ENCODE measurements around the gene CCDC81.

Gene CCDC81

DNA sequence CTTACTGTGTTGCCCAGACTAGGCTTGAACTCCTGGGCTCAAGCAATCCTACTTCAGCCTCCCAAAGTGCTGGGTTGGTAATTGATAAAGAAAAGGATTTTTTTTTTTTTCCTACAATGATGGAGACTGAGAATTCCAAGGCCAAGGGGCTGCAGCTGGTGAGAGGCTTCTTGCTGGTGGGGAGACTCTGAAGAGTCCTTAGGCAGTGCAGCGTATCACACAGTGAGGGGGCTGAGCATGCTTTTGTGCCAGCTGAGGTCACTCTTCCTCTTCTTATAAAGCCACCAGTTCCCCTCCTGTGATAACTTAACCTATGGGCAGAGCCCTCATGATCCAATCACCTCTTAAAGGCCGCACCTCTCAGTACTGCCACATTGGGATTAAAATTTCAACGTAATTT is 28.2 kb upstream of the CCDC81 start:
- TF ChIP-seq SIN3A (IDR thresholded peaks at IDR 0.05; ENCODE audit: borderline replicate concordance, insufficient read depth, low read length) (no peak), FOXP2 (optimal IDR thresholded peaks at IDR 0.05; ENCODE audit: borderline replicate concordance, extremely low read depth, extremely low read length, insufficient read depth) (no peak), TAF1 (IDR thresholded peaks at IDR 0.05; ENCODE audit: borderline replicate concordance, insufficient read depth, low read length) (no peak), POLR2AphosphoS5 (IDR thresholded peaks at IDR 0.05; ENCODE audit: low read depth, low read length) (no peak)
- TF ChIP-seq, protein P1, sequence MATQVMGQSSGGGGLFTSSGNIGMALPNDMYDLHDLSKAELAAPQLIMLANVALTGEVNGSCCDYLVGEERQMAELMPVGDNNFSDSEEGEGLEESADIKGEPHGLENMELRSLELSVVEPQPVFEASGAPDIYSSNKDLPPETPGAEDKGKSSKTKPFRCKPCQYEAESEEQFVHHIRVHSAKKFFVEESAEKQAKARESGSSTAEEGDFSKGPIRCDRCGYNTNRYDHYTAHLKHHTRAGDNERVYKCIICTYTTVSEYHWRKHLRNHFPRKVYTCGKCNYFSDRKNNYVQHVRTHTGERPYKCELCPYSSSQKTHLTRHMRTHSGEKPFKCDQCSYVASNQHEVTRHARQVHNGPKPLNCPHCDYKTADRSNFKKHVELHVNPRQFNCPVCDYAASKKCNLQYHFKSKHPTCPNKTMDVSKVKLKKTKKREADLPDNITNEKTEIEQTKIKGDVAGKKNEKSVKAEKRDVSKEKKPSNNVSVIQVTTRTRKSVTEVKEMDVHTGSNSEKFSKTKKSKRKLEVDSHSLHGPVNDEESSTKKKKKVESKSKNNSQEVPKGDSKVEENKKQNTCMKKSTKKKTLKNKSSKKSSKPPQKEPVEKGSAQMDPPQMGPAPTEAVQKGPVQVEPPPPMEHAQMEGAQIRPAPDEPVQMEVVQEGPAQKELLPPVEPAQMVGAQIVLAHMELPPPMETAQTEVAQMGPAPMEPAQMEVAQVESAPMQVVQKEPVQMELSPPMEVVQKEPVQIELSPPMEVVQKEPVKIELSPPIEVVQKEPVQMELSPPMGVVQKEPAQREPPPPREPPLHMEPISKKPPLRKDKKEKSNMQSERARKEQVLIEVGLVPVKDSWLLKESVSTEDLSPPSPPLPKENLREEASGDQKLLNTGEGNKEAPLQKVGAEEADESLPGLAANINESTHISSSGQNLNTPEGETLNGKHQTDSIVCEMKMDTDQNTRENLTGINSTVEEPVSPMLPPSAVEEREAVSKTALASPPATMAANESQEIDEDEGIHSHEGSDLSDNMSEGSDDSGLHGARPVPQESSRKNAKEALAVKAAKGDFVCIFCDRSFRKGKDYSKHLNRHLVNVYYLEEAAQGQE (IDR thresholded peaks at IDR 0.05; ENCODE audit: insufficient read depth in 1 of 2, low read depth in 2 of 2, low read length in 2 of 2) = no peak

DNA sequence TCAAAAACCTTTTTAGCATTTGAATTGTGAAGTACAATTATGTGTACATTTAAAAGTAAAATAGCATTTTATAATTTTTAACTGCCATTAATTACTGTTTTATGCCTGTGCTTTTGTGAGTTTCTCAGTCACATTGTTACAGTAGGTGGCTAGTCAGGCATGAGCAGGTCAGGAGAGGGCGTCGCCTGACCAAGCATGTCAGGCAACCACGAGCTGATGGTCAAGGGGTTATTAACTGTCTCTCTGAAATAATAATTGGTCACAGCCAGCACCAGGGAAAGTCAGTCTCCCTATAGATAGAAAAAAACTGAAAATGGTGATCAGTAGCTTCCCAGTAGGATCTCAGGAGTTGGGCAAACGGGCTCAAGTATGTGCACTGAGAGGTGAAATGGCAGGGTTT is 19.4 kb upstream of the CCDC81 start:
- no peak for TF ChIP-seq SIN3A (IDR thresholded peaks at IDR 0.05; ENCODE audit: borderline replicate concordance, insufficient read depth, low read length)
- TF ChIP-seq POLR2AphosphoS5 (IDR thresholded peaks at IDR 0.05; ENCODE audit: low read depth, low read length) = no peak
- TF ChIP-seq FOXP2 (optimal IDR thresholded peaks at IDR 0.05; ENCODE audit: borderline replicate concordance, extremely low read depth, extremely low read length, insufficient read depth) = no peak
- TF ChIP-seq, protein P1 (IDR thresholded peaks at IDR 0.05; ENCODE audit: insufficient read depth in 1 of 2, low read depth in 2 of 2, low read length in 2 of 2) = no peak
- no peak for TF ChIP-seq TAF1 (IDR thresholded peaks at IDR 0.05; ENCODE audit: borderline replicate concordance, insufficient read depth, low read length)

DNA sequence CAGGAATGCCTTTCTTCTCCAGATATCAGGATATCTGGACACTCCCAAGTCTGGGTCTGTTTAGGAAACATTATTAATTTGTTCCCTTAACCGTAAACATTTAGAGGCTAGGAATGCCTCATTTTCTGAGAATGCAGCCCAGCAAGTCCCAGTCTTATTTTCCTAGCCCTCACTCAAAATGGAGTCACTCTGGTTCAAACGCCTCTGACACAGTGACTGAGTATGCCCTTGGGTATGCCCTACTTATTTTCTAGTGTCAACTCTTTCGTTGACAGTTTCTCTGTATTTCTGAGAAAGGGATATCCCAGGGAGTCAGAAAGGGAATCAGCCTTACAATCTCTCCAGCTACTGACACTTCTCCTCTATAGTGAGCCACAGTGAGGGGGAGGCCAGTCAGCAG is 16.0 kb upstream of the CCDC81 start:
- TF ChIP-seq FOXP2 (optimal IDR thresholded peaks at IDR 0.05; ENCODE audit: borderline replicate concordance, extremely low read depth, extremely low read length, insufficient read depth) (no peak), POLR2AphosphoS5 (IDR thresholded peaks at IDR 0.05; ENCODE audit: low read depth, low read length) (no peak), TAF1 (IDR thresholded peaks at IDR 0.05; ENCODE audit: borderline replicate concordance, insufficient read depth, low read length) (no peak), SIN3A (IDR thresholded peaks at IDR 0.05; ENCODE audit: borderline replicate concordance, insufficient read depth, low read length) (no peak)
- TF ChIP-seq, protein P1 (IDR thresholded peaks at IDR 0.05; ENCODE audit: insufficient read depth in 1 of 2, low read depth in 2 of 2, low read length in 2 of 2) = no peak

DNA sequence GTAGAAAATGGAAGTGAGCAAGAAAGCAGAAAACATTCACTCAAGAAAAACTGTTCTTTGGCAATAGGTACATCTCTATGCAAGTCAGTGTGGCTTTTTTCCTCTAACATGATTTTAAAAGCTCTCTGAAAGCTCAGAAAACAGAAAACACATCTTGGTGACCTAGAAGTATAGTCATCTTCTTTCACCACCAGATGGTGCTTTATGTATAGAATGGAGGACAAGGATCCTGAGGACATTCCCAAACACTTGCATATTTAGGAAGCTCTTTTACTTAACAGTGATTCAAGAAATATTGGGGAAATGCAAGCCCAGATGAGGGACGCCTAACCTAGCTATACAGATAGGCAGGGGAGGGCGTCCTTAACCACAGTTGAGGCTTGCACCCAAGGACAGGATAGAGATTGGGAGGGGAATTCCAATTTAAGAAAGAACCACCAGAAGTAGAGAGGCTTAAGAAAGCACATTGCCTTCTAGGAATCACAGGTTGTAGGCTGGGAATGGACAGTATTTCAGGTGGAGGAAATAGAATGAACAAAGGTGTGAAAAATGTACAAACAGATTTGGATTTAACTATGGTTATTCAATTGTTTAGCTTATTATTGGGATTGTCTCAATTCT is 13.8 kb upstream of the CCDC81 start:
- TF ChIP-seq SIN3A (IDR thresholded peaks at IDR 0.05; ENCODE audit: borderline replicate concordance, insufficient read depth, low read length) (no peak), FOXP2 (optimal IDR thresholded peaks at IDR 0.05; ENCODE audit: borderline replicate concordance, extremely low read depth, extremely low read length, insufficient read depth) (no peak), POLR2AphosphoS5 (IDR thresholded peaks at IDR 0.05; ENCODE audit: low read depth, low read length) (no peak), TAF1 (IDR thresholded peaks at IDR 0.05; ENCODE audit: borderline replicate concordance, insufficient read depth, low read length) (no peak)
- TF ChIP-seq, protein P1 (IDR thresholded peaks at IDR 0.05; ENCODE audit: insufficient read depth in 1 of 2, low read depth in 2 of 2, low read length in 2 of 2) = no peak
